H9 (cell line): ENCODE measurements around the gene HNRNPLL. TPM values are rescaled to one million over a fixed set of nuclear protein-coding genes. Genes with fewer than 3 reads are reported as not detected.

Experiments
- DNase-seq: peaks from one replicate; pipeline ENCODE4 v3.0.0-alpha.2; 2017
- H2AFZ ChIP-seq: one replicate; pipeline ENCODE4 v1.6.1; 2013; ENCODE audit warnings: mild to moderate bottlenecking, low read length, control low read depth, moderate library complexity
- H2AK5ac ChIP-seq: 2 replicates; pipeline ENCODE4 v1.6.1; 2013; ENCODE audit warnings: low read length, control low read depth, mixed read lengths; ENCODE audit not compliant: insufficient read length
- H2BK120ac ChIP-seq: one replicate; pipeline ENCODE4 v1.6.1; 2013; ENCODE audit warnings: low read depth, mild to moderate bottlenecking, low read length, control low read depth, inconsistent platforms; ENCODE audit not compliant: poor library complexity, severe bottlenecking
- H2BK12ac ChIP-seq: 2 replicates; pipeline ENCODE4 v1.6.1; 2013; ENCODE audit warnings: low read length, control low read depth, mixed read lengths, low read depth; ENCODE audit not compliant: insufficient read length
- H2BK15ac ChIP-seq: 2 replicates; pipeline ENCODE4 v1.6.1; 2013; ENCODE audit warnings: low read depth, low read length, control low read depth
- H2BK20ac ChIP-seq: one replicate; pipeline ENCODE4 v1.6.1; 2013; ENCODE audit warnings: low read depth, mild to moderate bottlenecking, low read length, control low read depth, inconsistent platforms; ENCODE audit not compliant: poor library complexity, severe bottlenecking
- H2BK5ac ChIP-seq: 2 replicates; pipeline ENCODE4 v1.6.1; 2013; ENCODE audit warnings: low read length, control low read depth, mixed read lengths; ENCODE audit not compliant: insufficient read length
- H3K14ac ChIP-seq: 2 replicates; pipeline ENCODE4 v1.6.1; 2013; ENCODE audit warnings: low read length, control low read depth; ENCODE audit not compliant: insufficient read depth
- H3K18ac ChIP-seq: 2 replicates; pipeline ENCODE4 v1.6.1; 2013; ENCODE audit warnings: low read depth, mild to moderate bottlenecking, mixed read lengths, low read length, control low read depth; ENCODE audit not compliant: insufficient read length
- H3K23ac ChIP-seq: 2 replicates; pipeline ENCODE4 v1.6.1; 2013; ENCODE audit warnings: low read length, control low read depth, mixed read lengths, low read depth; ENCODE audit not compliant: insufficient read length
- H3K23me2 ChIP-seq: 2 replicates; pipeline ENCODE4 v1.6.1; 2013; ENCODE audit warnings: low read depth, mild to moderate bottlenecking, mixed read lengths, low read length, control low read depth; ENCODE audit not compliant: insufficient read length, poor library complexity, severe bottlenecking
- H3K27ac ChIP-seq: 2 replicates; pipeline ENCODE4 v1.5.1; 2013; ENCODE audit warnings: low read length, control low read depth, mixed read lengths, low read depth; ENCODE audit not compliant: insufficient read length
- H3K27me3 ChIP-seq: 2 replicates; pipeline ENCODE4 v1.6.1; 2013; ENCODE audit warnings: low read length, control low read depth, inconsistent platforms; ENCODE audit not compliant: insufficient read depth
- H3K4ac ChIP-seq: 2 replicates; pipeline ENCODE4 v1.6.1; 2013; ENCODE audit warnings: low read depth, mild to moderate bottlenecking, control low read depth, inconsistent platforms, low read length, moderate library complexity
- H3K4me1 ChIP-seq: 2 replicates; pipeline ENCODE4 v1.6.1; 2013; ENCODE audit warnings: low read length, control low read depth, inconsistent platforms; ENCODE audit not compliant: insufficient read depth
- H3K4me2 ChIP-seq: 2 replicates; pipeline ENCODE4 v1.6.1; 2013; ENCODE audit warnings: low read length, control low read depth, mixed read lengths; ENCODE audit not compliant: insufficient read length, insufficient read depth
- H3K56ac ChIP-seq: 2 replicates; pipeline ENCODE4 v1.6.1; 2013; ENCODE audit warnings: low read depth, mild to moderate bottlenecking, mixed read lengths, low read length, control low read depth; ENCODE audit not compliant: insufficient read length
- H3K79me1 ChIP-seq: 2 replicates; pipeline ENCODE4 v1.6.1; 2013; ENCODE audit warnings: low read depth, mild to moderate bottlenecking, moderate library complexity, low read length, control low read depth, inconsistent platforms; ENCODE audit not compliant: insufficient read depth, poor library complexity, severe bottlenecking
- H3K79me2 ChIP-seq: 2 replicates; pipeline ENCODE4 v1.6.1; 2013; ENCODE audit warnings: low read length, control low read depth, inconsistent platforms; ENCODE audit not compliant: insufficient read depth
- H3K9ac ChIP-seq: 2 replicates; pipeline ENCODE4 v1.6.1; 2013; ENCODE audit warnings: low read length, control low read depth, mixed read lengths; ENCODE audit not compliant: insufficient read length; ENCODE audit errors: extremely low read depth
- H3K9me3 ChIP-seq: one replicate; pipeline ENCODE4 v1.6.1; 2013; ENCODE audit warnings: low read depth, low read length, inconsistent platforms; ENCODE audit not compliant: control insufficient read depth
- H3T11ph ChIP-seq: one replicate; pipeline ENCODE4 v1.6.1; 2013; ENCODE audit warnings: mild to moderate bottlenecking, low read length, control low read depth, inconsistent platforms
- H4K20me1 ChIP-seq: one replicate; pipeline ENCODE4 v1.6.1; 2013; ENCODE audit not compliant: control insufficient read depth, insufficient read length, insufficient read depth
- H4K5ac ChIP-seq: 2 replicates; pipeline ENCODE4 v1.6.1; 2013; ENCODE audit warnings: low read depth, mild to moderate bottlenecking, mixed read lengths, low read length, control low read depth; ENCODE audit not compliant: insufficient read length
- H4K8ac ChIP-seq: replicated peaks from 2 replicates; pipeline ENCODE4 v1.6.1; 2013; ENCODE audit warnings: low read length, control low read depth, mixed read lengths, low read depth; ENCODE audit not compliant: insufficient read length
- H4K91ac ChIP-seq: 2 replicates; pipeline ENCODE4 v1.6.1; 2013; ENCODE audit warnings: low read depth, mild to moderate bottlenecking, moderate library complexity, mixed read lengths, low read length, control low read depth; ENCODE audit not compliant: insufficient read length
- H3K27ac Mint-ChIP-seq, 3 experiments: 2 replicates in 2 of 3; 3 replicates in 1 of 3; pipeline ENCODE4 v1.8.0; 2020 to 2021; ENCODE audit warnings: mixed read lengths in 3 of 3, mild to moderate bottlenecking in 1 of 3, moderate library complexity in 1 of 3
- H3K27me3 Mint-ChIP-seq: 2 replicates; pipeline ENCODE4 v1.8.0; 2021; ENCODE audit warnings: low read depth, mild to moderate bottlenecking, moderate library complexity, mixed read lengths
- H3K36me3 Mint-ChIP-seq, 3 experiments: 2 replicates in 2 of 3; 3 replicates in 1 of 3; pipeline ENCODE4 v1.8.0; 2020 to 2021; ENCODE audit warnings: low read depth in 3 of 3, mixed read lengths in 3 of 3; ENCODE audit not compliant: insufficient read depth in 1 of 3
- H3K4me1 Mint-ChIP-seq, 2 experiments: 2 replicates each; pipeline ENCODE4 v1.8.0; 2020; ENCODE audit warnings: mixed read lengths in 2 of 2
- H3K4me3 Mint-ChIP-seq, 2 experiments: 2 replicates in 1 of 2; 3 replicates in 1 of 2; pipeline ENCODE4 v1.8.0; 2020 to 2021; ENCODE audit warnings: mild to moderate bottlenecking in 2 of 2, mixed read lengths in 2 of 2, moderate library complexity in 1 of 2
- H3K9me3 Mint-ChIP-seq, 2 experiments: 2 replicates in 1 of 2; 3 replicates in 1 of 2; pipeline ENCODE4 v1.8.0; 2020; ENCODE audit warnings: mild to moderate bottlenecking in 2 of 2, mixed read lengths in 2 of 2, moderate library complexity in 1 of 2
- CTCF ChIP-seq: fragments of 200-600 bp; sonication (generic); conservative IDR thresholded peaks from 3 replicates; pipeline ENCODE4 v1.8.0; 2021; ENCODE audit warnings: antibody characterized with exemption, mild to moderate bottlenecking
- WGBS: extraction: QIAGEN DNeasy Blood & Tissue Kit; methylation state at CpG from one replicate; pipeline ENCODE4 v1.1.7; 2013; ENCODE audit warnings: missing lambda C conversion rate, low lambda C conversion rate, mixed read lengths; ENCODE audit not compliant: insufficient read length; ENCODE audit errors: extremely low coverage; 5-methylcytosine and 5-hydroxymethylcytosine counted together
- total RNA-seq: library from RNA; stranded (reverse); gene quantifications from 2 replicates; pipeline ENCODE4 v1.2.1, GENCODE V29; 2021

HNRNPLL gene
- total RNA-seq, 1 experiment from 2014 or later, result 52.3 TPM

GRCh38 chr2:38590053-38590452, 12.7 kb downstream of the HNRNPLL start:
- Mint-ChIP-seq H3K4me3 (no peak overlapping the region), H3K4me1 (peaks cover 24 to 28% of the 10 kb centered on the region in 2 experiments)
- WGBS, result no CpG with 5 or more reads among the region's 3 CpGs

More at GRCh38 chr2:38590053-38590452, 12.7 kb downstream of the HNRNPLL start:
- Histone ChIP-seq H4K91ac (no peak overlapping the region), H3K4me2 (no peak overlapping the region), H2BK5ac (no peak overlapping the region), H3K14ac (no peak overlapping the region), H2BK20ac (no peak overlapping the region), H3K27me3 (no peaks in the 10 kb centered on the region), H3K79me2 (peaks cover 13% of the 10 kb centered on the region; the same call in 1 of the 2 replicates), H2BK12ac (no peak overlapping the region), H3T11ph (no peak overlapping the region), H3K23ac (no peak overlapping the region), H2BK15ac (no peak overlapping the region), H3K9ac (no peak overlapping the region), H2AK5ac (no peak overlapping the region), H3K4ac (no peak overlapping the region), H3K4me1 (no peaks in the 10 kb centered on the region; the same call in 1 of the 2 replicates), H3K79me1 (peaks cover 2% of the 10 kb centered on the region), H3K23me2 (no peaks in the 10 kb centered on the region), H3K27ac (no peak overlapping the region), H3K18ac (no peak overlapping the region), H3K56ac (no peak overlapping the region), H3K9me3 (no peaks in the 10 kb centered on the region), H2BK120ac (no peak overlapping the region), H4K5ac (no peak overlapping the region), H4K20me1 (no peaks in the 10 kb centered on the region), H4K8ac (no peak overlapping the region), H2AFZ (no peak overlapping the region)
- Mint-ChIP-seq H3K9me3 (no peaks in the 10 kb centered on the region), H3K36me3 (peaks cover 6 to 39% (median 28%) of the 10 kb centered on the region in 3 experiments; a peak in 5 of 7 replicates), H3K27ac (peak overlapping the region in 1 of 3 experiments; percentile 39; a peak in 1 of 7 replicates), H3K27me3 (no peaks in the 10 kb centered on the region)
- no peak for DNase-seq
- TF ChIP-seq CTCF, result peak; percentile 39; the same call in 2 of the 3 replicates
